ENCODE measurements around the gene CDK9.

GRCh38 chr9:127779136-127779981 is 6.5 kb upstream of the CDK9 start:
- TF ChIP-seq CTCF (optimal IDR thresholded peaks at IDR 0.05 in 1 of 3, IDR thresholded peaks at IDR 0.05 in 1 of 3, conservative IDR thresholded peaks at IDR 0.05 in 1 of 3; ENCODE audit: extremely low read depth in 1 of 3, insufficient read depth in 2 of 3, low read length in 3 of 3) (no peak), EZH2 (IDR thresholded peaks at IDR 0.05; ENCODE audit: low read length) (no peak)
